Small intestine (tissue), 7 donors: Measurements from ENCODE around the gene TTC7B. TPM values are rescaled to one million over a fixed set of nuclear protein-coding genes. Genes with fewer than 3 reads are reported as not detected.

Experiments used
- DNase-seq, 2 donors: peaks; one replicate each; pipeline versions ENCODE4 v3.0.0 to v3.0.0-alpha.2; 2013
- FAIRE-seq: peaks from 2 replicates; lab custom pipeline; 2012; peaks lifted over from hg19 to GRCh38; lab: Jason Lieb, UNC
- H3K27ac ChIP-seq, 3 donors: one replicate each; pipeline ENCODE4 v1.5.1; 2013; ENCODE audit warnings: low read length in 2 of 3, mild to moderate bottlenecking in 2 of 3, control low read depth in 1 of 3, inconsistent platforms in 1 of 3, low read depth in 1 of 3, moderate library complexity in 1 of 3
- H3K27me3 ChIP-seq, 3 donors: one replicate each; pipeline ENCODE4 v1.6.1; 2013; ENCODE audit warnings: low read length in 3 of 3, inconsistent platforms in 1 of 3; ENCODE audit not compliant: control insufficient read depth in 3 of 3, insufficient read depth in 3 of 3
- H3K36me3 ChIP-seq, 3 donors: one replicate each; pipeline ENCODE4 v1.6.1; 2013; ENCODE audit warnings: low read length in 3 of 3, inconsistent platforms in 1 of 3, low read depth in 1 of 3, mild to moderate bottlenecking in 1 of 3, moderate library complexity in 1 of 3; ENCODE audit not compliant: control insufficient read depth in 3 of 3, insufficient read depth in 2 of 3
- H3K4me1 ChIP-seq, 3 donors: one replicate each; pipeline ENCODE4 v1.6.1; 2013; ENCODE audit warnings: low read length in 2 of 3, inconsistent platforms in 1 of 3, low read depth in 1 of 3, mild to moderate bottlenecking in 1 of 3, moderate library complexity in 1 of 3; ENCODE audit not compliant: control insufficient read depth in 3 of 3, insufficient read depth in 2 of 3
- H3K4me3 ChIP-seq, 3 donors: one replicate each; pipeline ENCODE4 v1.5.1; 2013; ENCODE audit warnings: low read length in 3 of 3, control low read depth in 1 of 3, inconsistent platforms in 1 of 3, low read depth in 1 of 3, mild to moderate bottlenecking in 1 of 3, moderate library complexity in 1 of 3
- H3K9me3 ChIP-seq, 2 donors: one replicate each; pipeline ENCODE4 v1.6.1; 2013; ENCODE audit warnings: low read depth in 1 of 2, low read length in 1 of 2; ENCODE audit not compliant: control insufficient read depth in 2 of 2, insufficient read depth in 1 of 2
- whole genome bisulfite sequencing, 3 donors: extraction: QIAGEN DNeasy Blood & Tissue Kit; methylation state at CpG; one replicate each; pipeline ENCODE4 v1.1.7; 2013; 5-methylcytosine and 5-hydroxymethylcytosine counted together
- polyA plus RNA-seq, 4 donors: library from polyadenylated mRNA; stranded (reverse) in 3 of 4; unstranded in 1 of 4; fragments of 200-250 nt in 3 of 4; fragments of 120-200 nt in 1 of 4; gene quantifications; one replicate each; pipeline versions ENCODE4 v1.2.1 to v1.2.3, GENCODE V29; 2013
- donor health status: healthy with polysubstance abuse.
- donor health status: control.
- donor health status: control.
- donor health status: Bipolar disorder and iron deficiency.
- donor health status: healthy.

Gene TTC7B
- polyA plus RNA-seq, 4 donors = 2.9 to 8.8 (median 4.3) TPM

- Histone ChIP-seq H3K27me3 (no peaks in the 10 kb centered on the region), H3K4me1 (no peaks in the 10 kb centered on the region), H3K27ac (no peak overlapping the region), H3K36me3 (peaks cover 0 to 26% (median 0%) of the 10 kb centered on the region in 3 donors), H3K4me3 (no peak overlapping the region), H3K9me3 (peaks cover 0 to 10% of the 10 kb centered on the region in 2 donors)
- 90 to 92% (median 91%) methylated on average over 12 of the region's 12 CpGs for WGBS, 3 donors
- no peak for DNase-seq
- no peak for FAIRE-seq
Measured at GRCh38 chr14:90583916-90584605, 232.2 kb downstream of the TTC7B start.

- DNase-seq (no peak), FAIRE-seq (no peak)
- Histone ChIP-seq H3K27ac (no peak overlapping the region), H3K36me3 (peaks cover 0 to 29% (median 0%) of the 10 kb centered on the region in 3 donors), H3K4me1 (no peaks in the 10 kb centered on the region), H3K9me3 (peaks cover 0 to 10% of the 10 kb centered on the region in 2 donors), H3K4me3 (no peak overlapping the region), H3K27me3 (no peaks in the 10 kb centered on the region)
- 76 to 88% (median 86%) methylated on average over 4 of the region's 4 CpGs for WGBS, 3 donors
Measured at GRCh38 chr14:90583427-90583826, 232.8 kb downstream of the TTC7B start.

- WGBS, 3 donors = 79 to 87% (median 87%) methylated on average over 3 of the region's 3 CpGs
- Histone ChIP-seq H3K9me3 (peaks cover 0 to 10% of the 10 kb centered on the region in 2 donors), H3K27me3 (no peaks in the 10 kb centered on the region), H3K4me3 (no peak overlapping the region), H3K27ac (no peak overlapping the region), H3K36me3 (peaks cover 0 to 30% (median 0%) of the 10 kb centered on the region in 3 donors), H3K4me1 (no peaks in the 10 kb centered on the region)
- DNase-seq (no peak), FAIRE-seq (no peak)
Measured at GRCh38 chr14:90582166-90582565, 234.1 kb downstream of the TTC7B start.

GRCh38 chr14:90581745-90582144 lies 234.5 kb downstream of the TTC7B start:
- Histone ChIP-seq H3K27ac (no peak overlapping the region), H3K9me3 (peaks cover 0 to 10% of the 10 kb centered on the region in 2 donors), H3K36me3 (peaks cover 0 to 26% (median 0%) of the 10 kb centered on the region in 3 donors), H3K4me1 (no peaks in the 10 kb centered on the region), H3K27me3 (no peaks in the 10 kb centered on the region), H3K4me3 (no peak overlapping the region)
- no peak for FAIRE-seq
- WGBS, 3 donors = 83 to 94% (median 83%) methylated on average over 8 of the region's 8 CpGs
- DNase-seq = no peak

GRCh38 chr14:90580377-90581335 lies 235.6 kb downstream of the TTC7B start:
- FAIRE-seq (no peak), DNase-seq (peak in 1 of 2 donors; percentile 7)
- Histone ChIP-seq H3K4me3 (no peak overlapping the region), H3K27ac (no peak overlapping the region), H3K36me3 (peaks cover 0 to 23% (median 0%) of the 10 kb centered on the region in 3 donors), H3K9me3 (peaks cover 0 to 10% of the 10 kb centered on the region in 2 donors), H3K27me3 (no peaks in the 10 kb centered on the region), H3K4me1 (no peaks in the 10 kb centered on the region)
- WGBS, 3 donors = 67 to 72% (median 67%) methylated on average over 20 of the region's 20 CpGs

- Histone ChIP-seq H3K27ac (no peak overlapping the region), H3K27me3 (no peaks in the 10 kb centered on the region), H3K4me3 (no peak overlapping the region), H3K9me3 (peaks cover 0 to 10% of the 10 kb centered on the region in 2 donors), H3K36me3 (peaks cover 0 to 18% (median 0%) of the 10 kb centered on the region in 3 donors), H3K4me1 (no peaks in the 10 kb centered on the region)
- FAIRE-seq (no peak), DNase-seq (no peak)
- WGBS, 3 donors = 93 to 95% (median 94%) methylated on average over 9 of the region's 9 CpGs
Measured at GRCh38 chr14:90579816-90580215, 236.4 kb downstream of the TTC7B start.

- FAIRE-seq (no peak), DNase-seq (no peak)
- 92 to 96% (median 95%) methylated on average over 8 of the region's 8 CpGs for WGBS, 3 donors
- Histone ChIP-seq H3K27ac (no peak overlapping the region), H3K36me3 (peaks cover 0 to 18% (median 0%) of the 10 kb centered on the region in 3 donors), H3K4me1 (no peaks in the 10 kb centered on the region), H3K4me3 (no peak overlapping the region), H3K9me3 (peaks cover 0 to 10% of the 10 kb centered on the region in 2 donors), H3K27me3 (no peaks in the 10 kb centered on the region)
Measured at GRCh38 chr14:90579088-90579487, 237.1 kb downstream of the TTC7B start.

- 72 to 85% (median 85%) methylated on average over 17 of the region's 17 CpGs for WGBS, 3 donors
- Histone ChIP-seq H3K9me3 (peaks cover 0 to 10% of the 10 kb centered on the region in 2 donors), H3K4me3 (no peak overlapping the region), H3K27me3 (no peaks in the 10 kb centered on the region), H3K36me3 (peaks cover 0 to 18% (median 0%) of the 10 kb centered on the region in 3 donors), H3K4me1 (no peaks in the 10 kb centered on the region), H3K27ac (no peak overlapping the region)
- DNase-seq (no peak), FAIRE-seq (no peak)
Measured at GRCh38 chr14:90578283-90578985, 237.8 kb downstream of the TTC7B start.
